Mammary epithelial cell (primary cell): ENCODE data around the gene BOD1L2.

Experiments
- EZH2 ChIP-seq: IDR thresholded peaks from 2 replicates; pipeline ENCODE4 v1.6.1; 2012; ENCODE audit warnings: low read length, inconsistent platforms, borderline replicate concordance
- TF ChIP-seq, protein P1 (sequence below), 2 donors: IDR thresholded peaks in 1 of 2; conservative IDR thresholded peaks in 1 of 2; 2 replicates each; pipeline ENCODE4 v1.5.1; 2011 to 2012; ENCODE audit warnings: inconsistent platforms in 2 of 2, low read length in 2 of 2, mild to moderate bottlenecking in 2 of 2, control low read depth in 1 of 2, low read depth in 1 of 2; ENCODE audit not compliant: insufficient read depth in 1 of 2; ENCODE audit errors: extremely low read depth in 1 of 2

DNA sequence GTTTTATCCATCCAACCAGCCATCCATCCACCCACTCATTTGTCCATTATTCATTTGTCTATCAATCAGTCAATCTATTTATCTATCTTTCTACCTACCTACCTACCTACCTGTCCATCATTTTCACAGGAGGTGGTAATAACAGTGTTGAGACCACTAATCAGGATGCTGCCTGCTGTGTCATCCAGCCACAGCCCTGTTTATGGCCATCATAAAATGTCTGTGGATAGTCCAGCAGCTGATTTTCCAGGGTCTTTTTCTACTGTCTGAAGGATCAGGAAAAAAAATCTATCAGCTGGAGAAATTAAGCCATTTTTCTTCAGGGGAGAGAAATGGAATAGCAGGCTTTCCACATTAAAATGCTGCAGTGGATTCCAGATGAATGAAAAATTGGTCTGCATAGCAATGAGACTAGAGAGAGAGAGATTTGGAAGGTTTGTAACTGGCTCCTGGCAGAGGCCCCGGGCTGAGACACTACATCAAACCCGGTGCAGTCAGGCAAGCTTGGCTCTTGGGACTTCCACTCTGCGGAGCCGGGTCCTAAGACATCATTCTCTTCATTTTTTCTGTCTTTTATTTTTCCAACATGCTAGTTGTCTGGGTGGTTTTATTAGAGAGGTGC is 33.0 kb upstream of the BOD1L2 start:
- TF ChIP-seq, protein P1, sequence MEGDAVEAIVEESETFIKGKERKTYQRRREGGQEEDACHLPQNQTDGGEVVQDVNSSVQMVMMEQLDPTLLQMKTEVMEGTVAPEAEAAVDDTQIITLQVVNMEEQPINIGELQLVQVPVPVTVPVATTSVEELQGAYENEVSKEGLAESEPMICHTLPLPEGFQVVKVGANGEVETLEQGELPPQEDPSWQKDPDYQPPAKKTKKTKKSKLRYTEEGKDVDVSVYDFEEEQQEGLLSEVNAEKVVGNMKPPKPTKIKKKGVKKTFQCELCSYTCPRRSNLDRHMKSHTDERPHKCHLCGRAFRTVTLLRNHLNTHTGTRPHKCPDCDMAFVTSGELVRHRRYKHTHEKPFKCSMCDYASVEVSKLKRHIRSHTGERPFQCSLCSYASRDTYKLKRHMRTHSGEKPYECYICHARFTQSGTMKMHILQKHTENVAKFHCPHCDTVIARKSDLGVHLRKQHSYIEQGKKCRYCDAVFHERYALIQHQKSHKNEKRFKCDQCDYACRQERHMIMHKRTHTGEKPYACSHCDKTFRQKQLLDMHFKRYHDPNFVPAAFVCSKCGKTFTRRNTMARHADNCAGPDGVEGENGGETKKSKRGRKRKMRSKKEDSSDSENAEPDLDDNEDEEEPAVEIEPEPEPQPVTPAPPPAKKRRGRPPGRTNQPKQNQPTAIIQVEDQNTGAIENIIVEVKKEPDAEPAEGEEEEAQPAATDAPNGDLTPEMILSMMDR (conservative IDR thresholded peaks at IDR 0.05 in 1 of 2, IDR thresholded peaks at IDR 0.05 in 1 of 2; ENCODE audit: extremely low read depth in 1 of 2, insufficient read depth in 1 of 2, low read depth in 1 of 2, low read length in 2 of 2): no peak
- TF ChIP-seq EZH2: no peak
